H1 (cell line): ENCODE results near the gene ELOVL1. TPM values are rescaled to one million over a fixed set of nuclear protein-coding genes. Genes with fewer than 3 reads are reported as not detected.

Source experiments
- CTCF ChIA-PET: fragments of 300-600 bp; sonication (Branson Sonifier 250); formaldehyde crosslinking; loops from one replicate; lab custom pipeline; 2021; ENCODE audit not compliant: partially characterized antibody; lab: Charles Lee
- POLR2A ChIA-PET: fragments of 300-600 bp; sonication (Branson Sonifier 250); formaldehyde crosslinking; loops from one replicate; lab custom pipeline; 2021; ENCODE audit warnings: inconsistent platforms; ENCODE audit not compliant: partially characterized antibody; lab: Charles Lee
- DNase-seq, 2 experiments: peaks; one replicate each; pipeline versions ENCODE4 v3.0.0 to v3.0.0-alpha.2; 2010 to 2022; ENCODE audit warnings: low spot score in 2 of 2, low read depth in 1 of 2, mixed read lengths in 1 of 2
- FAIRE-seq: peaks from 2 replicates; lab custom pipeline; 2011; peaks lifted over from hg19 to GRCh38; lab: Jason Lieb, UNC
- H2AFZ ChIP-seq: 2 replicates; pipeline ENCODE4 v1.8.1; 2012; ENCODE audit warnings: low read length, inconsistent platforms
- H2AK5ac ChIP-seq: 2 replicates; pipeline ENCODE4 v1.6.1; 2013; ENCODE audit warnings: low read depth, low read length
- H2BK120ac ChIP-seq: replicated peaks from 2 replicates; pipeline ENCODE3; 2013; ENCODE audit warnings: low read depth, low read length, inconsistent platforms
- H2BK12ac ChIP-seq: 2 replicates; pipeline ENCODE4 v1.6.1; 2013; ENCODE audit warnings: low read depth, low read length
- H2BK15ac ChIP-seq: 2 replicates; pipeline ENCODE4 v1.6.1; 2013; ENCODE audit warnings: low read length
- H2BK20ac ChIP-seq: 2 replicates; pipeline ENCODE4 v1.6.1; 2013; ENCODE audit warnings: low read length
- H2BK5ac ChIP-seq: 2 replicates; pipeline ENCODE4 v1.6.1; 2013; ENCODE audit warnings: low read depth, low read length
- H3K14ac ChIP-seq: 2 replicates; pipeline ENCODE4 v1.6.1; 2013; ENCODE audit warnings: inconsistent platforms; ENCODE audit not compliant: insufficient read length
- H3K18ac ChIP-seq: 2 replicates; pipeline ENCODE4 v1.6.1; 2013; ENCODE audit warnings: low read length; ENCODE audit errors: extremely low read depth
- H3K23ac ChIP-seq: 2 replicates; pipeline ENCODE4 v1.6.1; 2013; ENCODE audit warnings: inconsistent platforms; ENCODE audit not compliant: insufficient read length
- H3K23me2 ChIP-seq: 2 replicates; pipeline ENCODE4 v1.6.1; 2013; ENCODE audit warnings: low read depth, low read length
- H3K27ac ChIP-seq: 2 replicates; pipeline ENCODE4 v1.6.1; 2011; ENCODE audit warnings: low read depth, low read length, inconsistent platforms
- H3K27me3 ChIP-seq, 4 experiments: replicated peaks in 1 of 4; 1 replicate in 1 of 4; 2 replicates in 3 of 4; pipeline versions ENCODE4 v1.6.1 to v1.8.1; 2011 to 2013; ENCODE audit warnings: low read length in 3 of 4, mild to moderate bottlenecking in 3 of 4, inconsistent platforms in 2 of 4, mixed read lengths in 2 of 4, moderate library complexity in 1 of 4; ENCODE audit not compliant: control insufficient read depth in 3 of 4, insufficient read depth in 3 of 4; ENCODE audit errors: extremely low read depth in 1 of 4
- H3K36me3 ChIP-seq, 4 experiments: 2 replicates each; pipeline versions ENCODE4 v1.6.1 to v1.8.1; 2011 to 2013; ENCODE audit warnings: mild to moderate bottlenecking in 4 of 4, low read length in 3 of 4, moderate library complexity in 2 of 4, control low read depth in 1 of 4, inconsistent platforms in 1 of 4; ENCODE audit not compliant: insufficient read depth in 4 of 4, control insufficient read depth in 2 of 4
- H3K4ac ChIP-seq: replicated peaks from 2 replicates; pipeline ENCODE3; 2013; ENCODE audit warnings: low read length, low read depth, mixed read lengths, inconsistent platforms; ENCODE audit not compliant: insufficient read length
- H3K4me1 ChIP-seq, 4 experiments: replicated peaks in 1 of 4; 1 replicate in 1 of 4; 2 replicates in 3 of 4; pipeline versions ENCODE4 v1.6.1 to v1.8.1; 2011 to 2013; ENCODE audit warnings: low read length in 3 of 4, inconsistent platforms in 2 of 4, mixed read lengths in 1 of 4; ENCODE audit not compliant: insufficient read depth in 4 of 4, control insufficient read depth in 3 of 4
- H3K4me2 ChIP-seq, 2 experiments: 2 replicates each; pipeline versions ENCODE4 v1.6.1 to v1.8.1; 2011 to 2013; ENCODE audit warnings: low read depth in 2 of 2, low read length in 2 of 2, control low read depth in 1 of 2, inconsistent platforms in 1 of 2, mild to moderate bottlenecking in 1 of 2; ENCODE audit not compliant: insufficient read depth in 1 of 2
- H3K4me3 ChIP-seq, 4 experiments: fragments of 200-600, 300-600 bp in 1 of 4; sonication (generic), shearing (Covaris generic), sonication (Bioruptor Twin) in 1 of 4; 2 replicates each; pipeline versions ENCODE4 v1.5.1 to v1.8.1; 2011 to 2016; ENCODE audit warnings: low read length in 4 of 4, low read depth in 3 of 4, control low read depth in 2 of 4, inconsistent platforms in 2 of 4, mild to moderate bottlenecking in 2 of 4, mixed read lengths in 1 of 4, moderate library complexity in 1 of 4; ENCODE audit not compliant: insufficient read depth in 2 of 4; ENCODE audit errors: extremely low read depth in 1 of 4
- H3K56ac ChIP-seq: replicated peaks from 2 replicates; pipeline ENCODE3; 2013; ENCODE audit warnings: low read depth, mild to moderate bottlenecking, mixed read lengths, low read length, inconsistent platforms; ENCODE audit not compliant: insufficient read length
- H3K79me1 ChIP-seq: 2 replicates; pipeline ENCODE4 v1.6.1; 2013; ENCODE audit warnings: low read depth, low read length, control low read depth
- H3K79me2 ChIP-seq, 2 experiments: 2 replicates each; pipeline versions ENCODE4 v1.6.1 to v1.8.1; 2012 to 2013; ENCODE audit warnings: low read length in 2 of 2, mild to moderate bottlenecking in 2 of 2, inconsistent platforms in 1 of 2; ENCODE audit not compliant: insufficient read depth in 2 of 2, control insufficient read depth in 1 of 2
- H3K9ac ChIP-seq, 4 experiments: replicated peaks in 1 of 4; 1 replicate in 1 of 4; 2 replicates in 3 of 4; pipeline versions ENCODE4 v1.6.1 to v1.8.1; 2011 to 2013; ENCODE audit warnings: low read depth in 3 of 4, low read length in 3 of 4, control low read depth in 2 of 4, mild to moderate bottlenecking in 2 of 4, moderate library complexity in 2 of 4, inconsistent platforms in 1 of 4; ENCODE audit errors: extremely low read depth in 1 of 4
- H3K9me3 ChIP-seq, 2 experiments: 2 replicates each; pipeline versions ENCODE4 v1.6.1 to v1.8.1; 2012 to 2013; ENCODE audit warnings: mild to moderate bottlenecking in 2 of 2, moderate library complexity in 2 of 2, control low read depth in 1 of 2, inconsistent platforms in 1 of 2, low read depth in 1 of 2, low read length in 1 of 2, mixed read lengths in 1 of 2; ENCODE audit not compliant: insufficient read depth in 2 of 2
- H4K20me1 ChIP-seq, 2 experiments: replicated peaks in 1 of 2; 2 replicates each; pipeline versions ENCODE3 to v1.8.1; 2011 to 2013; ENCODE audit warnings: inconsistent platforms in 2 of 2, low read length in 2 of 2, mild to moderate bottlenecking in 1 of 2; ENCODE audit not compliant: insufficient read depth in 2 of 2, control insufficient read depth in 1 of 2
- H4K5ac ChIP-seq: 2 replicates; pipeline ENCODE4 v1.6.1; 2013; ENCODE audit warnings: low read length, low read depth, mixed read lengths, inconsistent platforms; ENCODE audit not compliant: insufficient read length
- H4K8ac ChIP-seq: 2 replicates; pipeline ENCODE4 v1.8.0; 2013; ENCODE audit warnings: mild to moderate bottlenecking, moderate library complexity, low read length, inconsistent platforms; ENCODE audit not compliant: insufficient read depth; ENCODE audit errors: extremely low read depth
- H4K91ac ChIP-seq: replicated peaks from 2 replicates; pipeline ENCODE3; 2013; ENCODE audit warnings: low read length, mixed read lengths, inconsistent platforms; ENCODE audit not compliant: insufficient read length
- CHD2 ChIP-seq: IDR thresholded peaks from 2 replicates; pipeline ENCODE4 v1.6.1; 2012; ENCODE audit warnings: low read length, improper control_type of control experiment
- SAP30 ChIP-seq: fragments of 300-600 bp; sonication (generic); IDR thresholded peaks from 2 replicates; pipeline ENCODE4 v1.7.1; 2012; ENCODE audit warnings: low read length, moderate library complexity, mild to moderate bottlenecking, inconsistent platforms; ENCODE audit not compliant: insufficient read depth, insufficient replicate concordance
- SP2 ChIP-seq: IDR thresholded peaks from 2 replicates; pipeline ENCODE4 v1.6.1; 2012; ENCODE audit warnings: mild to moderate bottlenecking, low read length, inconsistent platforms
- TCF12 ChIP-seq: IDR thresholded peaks from 2 replicates; pipeline ENCODE4 v1.6.1; 2011; ENCODE audit warnings: low read depth, mild to moderate bottlenecking, low read length
- WGBS, 2 experiments: shearing (Covaris generic) in 1 of 2; methylation state at CpG; one replicate each; pipeline versions ENCODE4 v1.1.6 to v1.1.7; 2013 to 2015; ENCODE audit warnings: low lambda C conversion rate in 2 of 2, mixed read lengths in 2 of 2, inconsistent platforms in 1 of 2, low coverage in 1 of 2, missing lambda C conversion rate in 1 of 2; ENCODE audit not compliant: insufficient replicate concordance in 2 of 2, insufficient coverage in 1 of 2, insufficient read length in 1 of 2; ENCODE audit errors: extremely low coverage in 1 of 2, missing lambda C conversion rate in 1 of 2; 5-methylcytosine and 5-hydroxymethylcytosine counted together
- polyA plus RNA-seq, 7 experiments: library from polyadenylated mRNA; depleted of rRNA in 3 of 7; stranded (reverse) in 5 of 7; unstranded in 2 of 7; fragments of >200 nt in 5 of 7; fragments of 200-250 nt in 2 of 7; gene quantifications; 1 replicate in 5 of 7; 2 replicates in 1 of 7; 4 replicates in 1 of 7; pipeline versions ENCODE4 v1.2.1 to v1.2.3, GENCODE V29; 2011 to 2013; ENCODE audit warnings: missing spikeins in 2 of 7, mixed read lengths in 2 of 7
- total RNA-seq: library from RNA; stranded (reverse); fragmentation: NEBNext Ultra II Directional; extraction: Animal tissue kit (Norgen Biotek cat#: 25700); gene quantifications from 2 replicates; pipeline ENCODE4 v1.2.1, GENCODE V29; 2021

The ELOVL1 gene
- total and polyA plus RNA-seq, 2 of the 8 experiments (the other 6 are each of a cell fraction or from before 2014, with no cell fraction given), result 28.5 to 68.1 TPM

DNA sequence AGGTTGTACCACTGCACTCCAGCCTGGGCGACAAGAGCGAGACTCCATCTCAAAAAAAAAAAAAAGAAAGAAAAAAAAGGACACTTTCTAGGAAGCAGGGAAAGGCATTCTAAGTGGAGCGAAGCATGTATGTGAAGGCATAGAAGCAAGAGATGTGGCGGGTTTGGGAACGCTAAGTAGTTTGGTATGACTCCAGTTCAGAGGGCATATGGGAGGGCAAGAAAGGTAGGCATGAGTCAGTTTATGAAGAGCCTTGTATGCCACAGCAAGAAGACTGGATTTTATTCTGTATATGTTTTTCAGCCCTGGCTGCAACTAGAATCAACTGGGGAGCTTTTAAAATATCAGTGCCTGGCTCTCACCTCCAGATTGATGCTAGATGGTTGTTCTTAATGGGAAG is 4.4 kb upstream of the ELOVL1 start:
- TF ChIP-seq CHD2 (no peak), SP2 (no peak), TCF12 (no peak), SAP30 (no peak)
- Histone ChIP-seq H3K79me1 (no peaks in the 10 kb centered on the region; the same call in 1 of the 2 replicates), H2BK120ac (no peak overlapping the region), H2BK20ac (no peak overlapping the region), H3K9ac (no peak overlapping the region), H2BK5ac (no peak overlapping the region), H3K14ac (no peak overlapping the region), H3K36me3 (no peaks in the 10 kb centered on the region), H3K4me1 (peaks cover 0 to 8% (median 5%) of the 10 kb centered on the region in 4 experiments; a peak in 4 of 7 replicates), H4K91ac (no peak overlapping the region), H3K27ac (no peak overlapping the region), H3K4me3 (no peak overlapping the region), H2BK15ac (no peak overlapping the region), H2AFZ (no peak overlapping the region), H3K23ac (no peak overlapping the region), H3K4me2 (no peak overlapping the region), H3K79me2 (no peaks in the 10 kb centered on the region), H3K23me2 (peaks cover 6% of the 10 kb centered on the region; the same call in 1 of the 2 replicates), H2AK5ac (no peak overlapping the region), H3K18ac (no peak overlapping the region; the same call in 1 of the 2 replicates), H3K56ac (no peak overlapping the region), H4K20me1 (peaks cover 0 to 3% of the 10 kb centered on the region in 2 experiments), H3K27me3 (no peaks in the 10 kb centered on the region), H4K5ac (no peak overlapping the region), H4K8ac (no peak overlapping the region), H2BK12ac (no peak overlapping the region), H3K4ac (no peak overlapping the region), H3K9me3 (no peaks in the 10 kb centered on the region)
- POLR2A ChIA-PET, result interaction anchor here (0.9 to 2.2 kb wide), 2 partner anchors 13 to 82 kb away, joined by 3 to 4 read pairs; partner anchors contain the start of genes CDC20 and HYI
- CTCF ChIA-PET, result interaction anchor here (1.2 to 1.9 kb wide), 2 partner anchors 28 to 87 kb away, joined by 4 to 6 read pairs; partner anchors contain the start of gene C1orf210
- DNase-seq (no peak), FAIRE-seq (no peak)
- WGBS, 2 experiments, result 90% methylated on average over 5 of the region's 5 CpGs; no CpG with 5 or more reads in 1 of the 2 experiments
